ENCODE results near the gene DARS2.

DARS2 gene

GRCh38 chr1:173887627-173888026, 63.2 kb downstream of the DARS2 start:
- no peak for DNase-seq (ENCODE audit: low spot score)

- DNase-seq (ENCODE audit: low spot score), result no peak
Observed at GRCh38 chr1:173888749-173889148, 64.3 kb downstream of the DARS2 start.

- no peak for DNase-seq (ENCODE audit: low spot score)
Observed at GRCh38 chr1:173889885-173890284, 65.4 kb downstream of the DARS2 start.

GRCh38 chr1:173893611-173894010, 69.1 kb downstream of the DARS2 start:
- no peak for DNase-seq (ENCODE audit: low spot score)

GRCh38 chr1:173894189-173894588, 69.7 kb downstream of the DARS2 start:
- DNase-seq (ENCODE audit: low spot score), result no peak

GRCh38 chr1:173900427-173900826, 76.0 kb downstream of the DARS2 start:
- DNase-seq (ENCODE audit: low spot score), result no peak

GRCh38 chr1:173900992-173901391, 76.5 kb downstream of the DARS2 start:
- no peak for DNase-seq (ENCODE audit: low spot score)

- DNase-seq (ENCODE audit: low spot score), result no peak
Observed at GRCh38 chr1:173903827-173904531, 79.5 kb downstream of the DARS2 start.

All from SW480 (cell line).